Left ventricle myocardium superior (tissue), 1 donor: ENCODE results near the gene HYAL1. TPM values are rescaled to one million over a fixed set of nuclear protein-coding genes. Genes with fewer than 3 reads are reported as not detected.

Experiments used
- ATAC-seq: fragments of 200-7000 bp; cut with Tn5 transposase; one replicate; pipeline ENCODE4 v1.9.1; 2020; ENCODE audit warnings: mild to moderate bottlenecking, moderate library complexity
- DNase-seq: peaks from one replicate; pipeline ENCODE4 v3.0.0-alpha.2; 2020
- intact Hi-C: fragments of 100-400 bp; cut with micrococcal nuclease; formaldehyde crosslinking; loops from one replicate; pipeline ENCODE4 v1.11.0; 2022
- long read RNA-seq: library from polyadenylated mRNA; unstranded; transcript quantifications from one replicate; pipeline ENCODE4 v2.0.0, GENCODE V29; 2021
- total RNA-seq: library from RNA; stranded (reverse); fragmentation: NEBNext Ultra II Directional; extraction: Animal tissue kit (Norgen Biotek cat#: 25700); gene quantifications from one replicate; pipeline ENCODE4 v1.2.1, GENCODE V29; 2021
- donor health status: DM: no; HTN: yes; CAD: no; lungs with severe emphysema.

Gene HYAL1
- 70.0 TPM for total RNA-seq
- long read RNA-seq, transcript HYAL1-206 (4 exons, 666 nt) = minor isoform, 5 of 98 reads
- long read RNA-seq, transcript HYAL1-201 (3 exons, 2,517 nt) = major isoform, 60 of 98 reads
- long read RNA-seq, partial matches to known transcripts = 25 of 98 reads
- long read RNA-seq, other reads (novel, unspliced or antisense) = 4 of 98 reads

GRCh38 chr3:50303013-50303815 lies at the start of gene HYAL1:
Gene HYAL1 (minus strand): TSS chr3:50303574. CDS start chr3:50302956, 618 bp downstream.
- intact Hi-C loops = no loop called here
- DNase-seq = peak; percentile 91
- ATAC-seq = peak; percentile 56

DNA sequence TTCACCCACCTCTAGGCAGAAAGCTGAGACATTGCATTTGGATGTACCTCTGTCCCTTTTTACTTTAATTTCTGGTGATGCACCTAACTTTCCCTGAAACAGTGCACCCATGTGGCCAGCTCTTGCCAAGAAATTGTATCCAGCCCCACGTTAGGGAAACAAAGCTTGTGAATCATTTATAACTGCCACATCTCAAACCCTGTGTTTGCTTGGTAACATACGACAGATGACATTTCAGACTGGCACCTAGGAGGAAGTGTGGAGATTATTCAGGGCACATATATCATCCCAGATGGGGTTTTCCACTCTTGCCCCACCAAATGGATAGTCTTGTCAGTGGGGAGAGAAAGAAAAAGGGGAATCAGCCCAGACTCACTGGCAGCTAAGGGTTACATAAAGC lies 49.4 kb upstream of the HYAL1 start:
- intact Hi-C loops = no loop called here
- DNase-seq (no peak), ATAC-seq (no peak)

DNA sequence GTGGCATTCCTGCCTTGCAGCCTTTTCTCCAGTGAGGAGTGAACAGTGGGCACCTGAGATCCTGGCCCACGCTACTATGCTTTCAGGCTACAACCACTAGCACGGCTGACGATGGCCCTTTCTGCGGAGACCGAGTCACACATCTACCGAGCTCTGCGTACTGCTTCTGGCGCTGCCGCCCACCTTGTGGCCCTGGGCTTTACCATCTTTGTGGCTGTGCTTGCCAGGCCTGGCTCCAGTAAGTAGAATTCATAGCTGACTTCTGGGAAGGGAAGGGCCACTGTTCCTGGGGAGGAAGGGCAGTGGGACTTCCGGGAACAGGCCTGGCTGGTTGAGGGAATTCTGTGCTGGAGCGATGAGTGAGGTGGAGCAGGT lies 47.9 kb upstream of the HYAL1 start:
- intact Hi-C loops = no loop called here
- no peak for ATAC-seq
- DNase-seq = no peak

DNA sequence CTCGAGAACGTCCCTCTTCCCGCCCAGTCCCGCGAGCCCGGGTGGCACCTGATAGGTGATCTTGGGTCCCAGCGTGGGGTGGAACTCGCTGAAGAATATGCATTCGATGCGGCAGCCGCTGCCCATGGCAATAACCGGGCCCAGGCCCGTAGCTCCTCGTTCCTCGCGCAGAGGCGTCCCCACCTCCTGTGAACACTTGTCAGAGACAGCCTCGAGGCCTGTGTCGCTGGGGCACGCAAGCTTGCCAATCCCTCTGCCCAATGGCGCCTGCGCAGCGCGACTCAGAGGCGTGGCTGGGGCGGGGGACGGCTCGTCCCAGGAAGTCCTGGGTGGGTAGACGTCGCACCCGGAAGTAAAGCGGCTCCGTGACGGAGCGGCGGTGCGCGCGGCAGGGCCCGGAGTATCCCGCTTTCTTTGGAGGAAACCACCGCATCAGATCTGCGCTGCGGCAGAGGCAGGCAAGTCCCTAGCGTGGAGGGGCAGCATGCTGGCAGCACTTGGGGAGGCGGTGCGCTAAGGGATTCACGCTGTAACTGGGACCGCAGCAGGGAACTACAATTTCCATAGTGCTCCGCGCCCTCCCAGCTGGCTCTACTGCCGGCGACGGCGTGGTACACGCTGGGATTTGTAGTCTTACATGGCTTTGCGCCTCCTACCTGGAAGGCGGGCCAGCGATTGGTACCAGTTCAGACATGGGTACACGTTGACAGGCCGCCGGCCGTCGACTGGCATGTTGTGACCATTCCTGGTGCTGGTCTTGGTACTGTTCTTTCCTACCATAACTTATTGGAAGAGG lies 47.4 kb upstream of the HYAL1 start, which contains the start of the genes CYB561D2 and NPRL2:
TSS of gene CYB561D2 (plus strand) at position 336 of the 796 bp plus-strand sequence. CDS start 572 bp downstream, outside the sequence.
TSS of gene NPRL2 (minus strand) at position 249 of the 796 bp plus-strand sequence. CDS start at position 126, 123 bp downstream.
- intact Hi-C loops = no loop called here
- ATAC-seq = peak; percentile 95
- DNase-seq = peak; percentile 98

DNA sequence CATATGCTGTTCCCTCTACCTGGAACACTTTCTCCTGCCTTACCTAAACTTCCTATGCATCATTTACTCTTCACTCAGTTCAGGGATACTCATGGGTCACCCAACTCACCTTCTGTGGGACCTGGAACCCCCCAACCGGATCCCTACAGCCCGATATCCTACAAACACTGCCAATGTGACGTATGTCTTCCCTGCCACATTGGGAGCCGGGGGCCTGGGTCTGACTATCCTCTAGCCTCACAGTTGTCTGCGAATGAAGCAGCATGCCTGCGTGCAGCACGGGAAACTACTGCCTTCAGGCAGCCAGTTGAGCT lies 46.8 kb upstream of the HYAL1 start:
- intact Hi-C loops = no loop called here
- no peak for ATAC-seq
- DNase-seq = no peak

GRCh38 chr3:50347187-50347813 lies 43.9 kb upstream of the HYAL1 start:
- ATAC-seq = no peak
- intact Hi-C loops = loop anchor here (5.0 kb wide), 1 partner anchor 195 kb away; no protein-coding TSS in a partner anchor
- peak; percentile 77 for DNase-seq

DNA sequence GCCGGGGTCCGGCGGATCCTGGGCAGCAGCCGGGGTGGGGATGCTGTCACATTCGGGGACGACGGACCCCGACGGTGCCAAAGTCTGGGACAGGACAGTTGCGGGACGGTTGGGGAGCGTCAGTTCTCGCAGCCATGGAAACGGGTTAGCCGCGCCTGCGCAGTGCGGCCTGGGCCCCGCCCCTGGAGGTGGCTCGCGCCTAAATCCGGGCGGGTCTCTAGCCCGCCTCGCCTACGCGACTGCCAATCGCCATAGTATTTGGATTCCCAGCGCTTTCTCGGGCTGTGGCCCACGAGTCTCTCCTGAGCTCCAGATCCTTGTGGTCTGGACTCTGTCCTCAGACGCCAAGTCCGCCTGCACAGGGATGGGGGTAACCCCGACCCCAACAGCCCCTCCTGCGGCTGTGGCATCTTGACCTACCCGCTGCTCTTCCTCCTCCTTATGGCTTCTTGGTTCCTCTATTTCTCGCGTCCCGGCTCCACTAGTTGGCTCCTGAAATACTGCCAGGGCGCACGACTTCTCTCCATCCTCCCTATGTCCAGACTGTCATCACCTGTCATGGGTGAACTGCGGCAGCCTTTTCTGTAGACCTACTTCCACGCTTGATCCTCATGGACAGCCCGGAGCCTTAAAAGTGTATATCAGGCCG lies 42.3 kb upstream of the HYAL1 start, which contains the start of gene ZMYND10:
TSS of gene ZMYND10 (minus strand) at position 147 of the 649 bp plus-strand sequence. CDS start 153 bp downstream, outside the sequence.
- peak; percentile 36 for ATAC-seq
- DNase-seq = peak; percentile 87
- intact Hi-C loops = loop anchor here (5.0 kb wide), 1 partner anchor 197 kb away; no protein-coding TSS in a partner anchor

- ATAC-seq (no peak), DNase-seq (no peak)
- intact Hi-C loops = loop anchor here (5.0 kb wide), 1 partner anchor 197 kb away; no protein-coding TSS in a partner anchor
Observed at GRCh38 chr3:50345008-50345407, 41.6 kb upstream of the HYAL1 start.

GRCh38 chr3:50342813-50343633 lies 39.6 kb upstream of the HYAL1 start:
- DNase-seq = no peak
- ATAC-seq = no peak
- intact Hi-C loops = no loop called here

DNA sequence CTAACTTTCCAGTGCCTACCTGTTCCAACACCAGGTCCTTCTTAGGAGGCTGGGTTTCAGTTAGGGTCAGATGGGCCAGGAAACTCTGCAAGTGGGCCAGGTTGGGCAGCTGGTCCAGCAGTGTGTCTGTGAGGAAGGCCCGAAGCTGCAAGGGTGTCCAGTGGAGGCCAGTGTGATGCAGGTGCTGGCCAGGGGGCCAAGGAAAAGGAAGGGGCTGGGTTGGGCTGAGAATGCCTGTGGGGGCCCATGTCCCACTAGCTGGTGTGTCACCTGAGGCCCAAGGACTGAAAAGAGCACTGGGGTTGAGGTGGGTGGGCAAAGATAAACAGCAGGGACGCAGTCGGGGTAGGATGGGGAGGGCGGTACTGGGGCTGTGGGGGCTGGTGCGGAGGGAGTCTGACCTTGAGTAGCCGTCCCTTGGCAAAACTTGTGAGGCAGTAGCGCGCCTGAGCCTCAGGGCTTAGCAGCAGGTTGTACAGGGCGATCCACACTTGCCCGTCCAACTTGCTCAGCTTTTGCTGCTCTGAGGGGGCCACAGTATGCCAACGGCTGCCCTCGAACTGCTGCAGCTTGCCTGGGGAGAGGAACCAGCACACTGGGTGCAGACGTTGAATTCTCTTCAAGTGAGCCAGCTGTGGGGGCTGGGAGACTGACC lies 38.7 kb upstream of the HYAL1 start:
- intact Hi-C loops = no loop called here
- ATAC-seq (no peak), DNase-seq (no peak)

GRCh38 chr3:50341537-50341936 lies 38.2 kb upstream of the HYAL1 start:
- no peak for ATAC-seq
- intact Hi-C loops = no loop called here
- DNase-seq = no peak

GRCh38 chr3:50340448-50341329 lies 37.3 kb upstream of the HYAL1 start, which contains the start of gene RASSF1:
Gene RASSF1 (minus strand): TSS chr3:50340836. CDS start chr3:50340805, 31 bp downstream.
- peak; percentile 39 for ATAC-seq
- peak; percentile 89 for DNase-seq
- intact Hi-C loops = no loop called here

DNA sequence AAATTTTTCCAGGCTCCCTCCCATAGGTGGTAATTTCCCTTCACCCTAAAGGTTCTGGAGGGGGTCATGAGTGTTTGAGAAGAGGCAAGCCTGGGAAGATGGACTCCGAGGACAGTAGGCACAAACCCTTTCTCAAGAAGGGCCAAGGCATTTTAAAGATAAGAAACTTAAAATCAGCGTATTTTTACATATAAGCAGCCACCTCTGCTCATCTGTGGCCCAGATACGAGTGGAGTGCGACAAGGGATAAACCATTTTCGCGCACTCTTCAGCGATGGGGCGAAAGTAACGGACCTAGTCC lies 36.7 kb upstream of the HYAL1 start:
- DNase-seq (no peak), ATAC-seq (no peak)
- intact Hi-C loops = no loop called here

DNA sequence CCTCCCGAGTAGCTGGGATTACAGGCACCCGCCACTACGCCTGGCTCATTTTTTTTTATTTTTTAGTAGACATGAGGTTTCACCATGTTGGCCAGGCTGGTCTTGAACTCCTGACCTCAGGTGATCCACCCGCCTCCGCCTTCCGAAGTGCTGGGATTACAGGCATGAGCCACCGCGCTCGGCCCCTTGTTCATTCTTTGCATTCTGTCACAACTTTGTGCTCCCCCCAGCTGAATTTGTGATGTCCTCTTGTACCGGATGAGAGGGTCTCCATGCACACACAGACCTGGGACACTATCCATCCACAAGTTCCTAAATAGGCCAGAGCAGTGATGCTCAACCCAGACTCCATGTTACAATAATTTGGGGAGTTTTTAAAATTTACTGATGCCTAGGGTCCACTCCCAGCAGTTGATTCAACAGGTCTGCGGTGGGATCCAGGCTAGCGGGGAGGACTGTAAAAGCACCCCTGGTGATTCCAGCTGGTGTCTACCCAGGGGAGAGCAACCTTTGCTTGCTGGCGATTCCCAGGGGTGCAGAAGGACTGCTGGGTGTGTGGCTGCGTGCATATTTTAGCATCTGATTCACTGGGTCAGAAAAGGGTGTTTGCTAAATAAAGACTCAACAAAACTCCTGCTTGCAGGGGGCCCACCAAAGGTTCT lies 36.2 kb upstream of the HYAL1 start:
- ATAC-seq (no peak), DNase-seq (no peak)
- intact Hi-C loops = no loop called here

DNA sequence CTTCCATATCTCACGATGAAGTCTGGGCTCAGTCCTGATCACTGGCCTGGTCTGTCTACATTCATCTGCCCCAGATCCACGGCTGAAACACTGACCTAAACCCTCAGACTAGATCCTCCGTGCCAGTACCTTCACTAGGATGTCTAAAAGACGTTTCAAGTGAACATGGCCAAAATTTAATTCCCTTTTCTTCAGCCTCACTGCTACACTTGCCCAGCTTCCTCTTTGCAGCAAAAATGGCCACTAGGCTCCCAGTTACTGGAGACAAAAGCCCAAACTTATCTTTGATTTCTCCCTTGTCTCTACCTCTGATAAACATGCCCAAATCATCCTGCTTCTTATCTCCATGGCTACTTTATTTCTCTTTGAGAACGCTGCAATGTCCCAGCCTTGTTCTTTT lies 35.6 kb upstream of the HYAL1 start:
- ATAC-seq = no peak
- DNase-seq = no peak
- intact Hi-C loops = no loop called here
